PFSK-1 (cell line): ENCODE results near the gene FMN1.

ENCODE experiments used
- FOXP2 ChIP-seq: optimal IDR thresholded peaks from 2 replicates; pipeline ENCODE3; 2011; ENCODE audit warnings: borderline replicate concordance, control low read depth, inconsistent platforms; ENCODE audit not compliant: insufficient read depth; ENCODE audit errors: extremely low read length, extremely low read depth
- POLR2AphosphoS5 ChIP-seq: IDR thresholded peaks from 2 replicates; pipeline ENCODE4 v1.6.1; 2012; ENCODE audit warnings: low read depth, mild to moderate bottlenecking, control low read depth, low read length, moderate library complexity
- SIN3A ChIP-seq: IDR thresholded peaks from 2 replicates; pipeline ENCODE4 v1.6.1; 2012; ENCODE audit warnings: mild to moderate bottlenecking, low read length, moderate library complexity, borderline replicate concordance; ENCODE audit not compliant: insufficient read depth
- TAF1 ChIP-seq: IDR thresholded peaks from 2 replicates; pipeline ENCODE4 v1.6.1; 2012; ENCODE audit warnings: low read length, control low read depth, borderline replicate concordance; ENCODE audit not compliant: insufficient read depth
- TF ChIP-seq, protein P1 (sequence below), 2 experiments: IDR thresholded peaks; 2 replicates each; pipeline versions ENCODE4 v1.6.1 to v1.8.0; 2011 to 2012; ENCODE audit warnings: low read depth in 2 of 2, low read length in 2 of 2, control low read depth in 1 of 2, inconsistent platforms in 1 of 2, mild to moderate bottlenecking in 1 of 2, moderate library complexity in 1 of 2; ENCODE audit not compliant: insufficient read depth in 1 of 2

Gene FMN1

DNA sequence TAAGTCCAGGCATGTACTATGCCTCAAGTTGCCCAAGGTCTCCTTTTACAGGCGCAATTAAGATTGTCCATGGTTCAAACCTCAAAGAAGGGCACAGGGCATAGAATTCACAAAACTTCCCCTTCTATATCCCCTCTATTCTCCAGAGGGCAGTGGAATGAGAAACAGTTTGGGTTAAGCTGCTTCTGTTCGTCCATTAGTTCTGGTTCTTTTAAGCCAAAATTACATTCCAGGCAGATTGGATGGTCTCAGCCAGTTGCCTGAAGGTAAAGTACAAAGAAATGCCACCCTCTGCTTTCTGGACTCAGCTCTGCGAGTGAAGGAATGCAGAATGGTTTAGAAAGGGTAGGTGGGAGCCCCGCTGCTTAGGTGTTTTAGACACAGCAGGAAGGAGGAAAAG is 276.0 kb downstream of the FMN1 start:
- TF ChIP-seq TAF1, result no peak
- TF ChIP-seq FOXP2, result no peak
- no peak for TF ChIP-seq SIN3A
- TF ChIP-seq, protein P1, sequence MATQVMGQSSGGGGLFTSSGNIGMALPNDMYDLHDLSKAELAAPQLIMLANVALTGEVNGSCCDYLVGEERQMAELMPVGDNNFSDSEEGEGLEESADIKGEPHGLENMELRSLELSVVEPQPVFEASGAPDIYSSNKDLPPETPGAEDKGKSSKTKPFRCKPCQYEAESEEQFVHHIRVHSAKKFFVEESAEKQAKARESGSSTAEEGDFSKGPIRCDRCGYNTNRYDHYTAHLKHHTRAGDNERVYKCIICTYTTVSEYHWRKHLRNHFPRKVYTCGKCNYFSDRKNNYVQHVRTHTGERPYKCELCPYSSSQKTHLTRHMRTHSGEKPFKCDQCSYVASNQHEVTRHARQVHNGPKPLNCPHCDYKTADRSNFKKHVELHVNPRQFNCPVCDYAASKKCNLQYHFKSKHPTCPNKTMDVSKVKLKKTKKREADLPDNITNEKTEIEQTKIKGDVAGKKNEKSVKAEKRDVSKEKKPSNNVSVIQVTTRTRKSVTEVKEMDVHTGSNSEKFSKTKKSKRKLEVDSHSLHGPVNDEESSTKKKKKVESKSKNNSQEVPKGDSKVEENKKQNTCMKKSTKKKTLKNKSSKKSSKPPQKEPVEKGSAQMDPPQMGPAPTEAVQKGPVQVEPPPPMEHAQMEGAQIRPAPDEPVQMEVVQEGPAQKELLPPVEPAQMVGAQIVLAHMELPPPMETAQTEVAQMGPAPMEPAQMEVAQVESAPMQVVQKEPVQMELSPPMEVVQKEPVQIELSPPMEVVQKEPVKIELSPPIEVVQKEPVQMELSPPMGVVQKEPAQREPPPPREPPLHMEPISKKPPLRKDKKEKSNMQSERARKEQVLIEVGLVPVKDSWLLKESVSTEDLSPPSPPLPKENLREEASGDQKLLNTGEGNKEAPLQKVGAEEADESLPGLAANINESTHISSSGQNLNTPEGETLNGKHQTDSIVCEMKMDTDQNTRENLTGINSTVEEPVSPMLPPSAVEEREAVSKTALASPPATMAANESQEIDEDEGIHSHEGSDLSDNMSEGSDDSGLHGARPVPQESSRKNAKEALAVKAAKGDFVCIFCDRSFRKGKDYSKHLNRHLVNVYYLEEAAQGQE (IDR thresholded peaks at IDR 0.05; ENCODE audit: insufficient read depth in 1 of 2, low read depth in 2 of 2, low read length in 2 of 2), result no peak
- no peak for TF ChIP-seq POLR2AphosphoS5

DNA sequence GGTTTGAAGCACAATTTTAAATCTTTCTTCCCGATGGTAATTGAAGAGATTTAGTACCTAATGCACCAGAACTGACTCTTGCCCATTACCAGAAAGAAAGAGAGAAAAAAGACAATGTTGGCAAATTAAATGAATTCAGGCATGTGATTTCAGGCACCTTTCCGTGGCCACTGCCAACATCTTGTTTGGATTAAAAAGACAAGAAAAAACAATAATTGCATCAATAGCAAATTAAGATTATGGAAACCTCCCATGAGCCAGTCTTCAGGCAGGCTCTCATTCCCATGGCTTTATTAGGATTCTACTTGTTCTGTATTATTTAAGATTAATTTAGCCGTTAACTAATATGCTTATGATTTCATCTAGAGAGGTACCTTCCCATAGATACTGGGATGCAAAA is 283.7 kb downstream of the FMN1 start:
- TF ChIP-seq, protein P1 (IDR thresholded peaks at IDR 0.05; ENCODE audit: insufficient read depth in 1 of 2, low read depth in 2 of 2, low read length in 2 of 2), result no peak
- TF ChIP-seq TAF1 (no peak), POLR2AphosphoS5 (no peak), FOXP2 (no peak), SIN3A (no peak)

DNA sequence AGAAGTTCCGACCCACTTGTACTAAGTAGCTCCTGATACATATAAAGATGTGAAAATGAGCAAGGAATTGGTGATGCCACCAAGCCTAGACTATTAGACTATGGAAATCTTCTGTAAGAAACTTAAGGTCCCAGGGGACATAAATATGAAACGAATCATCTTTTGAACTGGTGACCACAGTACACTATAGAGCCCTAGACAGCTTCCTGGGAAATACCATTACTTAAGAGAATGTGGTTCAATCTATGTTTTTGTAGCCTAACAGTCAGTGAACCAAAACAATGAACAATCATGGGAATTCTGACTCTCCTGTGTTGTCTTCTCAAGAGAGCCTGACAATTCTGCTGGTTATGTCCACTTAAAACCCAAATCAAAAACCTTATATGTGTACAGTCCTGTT is 285.1 kb downstream of the FMN1 start:
- TF ChIP-seq, protein P1 (IDR thresholded peaks at IDR 0.05; ENCODE audit: insufficient read depth in 1 of 2, low read depth in 2 of 2, low read length in 2 of 2), result no peak
- TF ChIP-seq FOXP2 (no peak), TAF1 (no peak), POLR2AphosphoS5 (no peak), SIN3A (no peak)

DNA sequence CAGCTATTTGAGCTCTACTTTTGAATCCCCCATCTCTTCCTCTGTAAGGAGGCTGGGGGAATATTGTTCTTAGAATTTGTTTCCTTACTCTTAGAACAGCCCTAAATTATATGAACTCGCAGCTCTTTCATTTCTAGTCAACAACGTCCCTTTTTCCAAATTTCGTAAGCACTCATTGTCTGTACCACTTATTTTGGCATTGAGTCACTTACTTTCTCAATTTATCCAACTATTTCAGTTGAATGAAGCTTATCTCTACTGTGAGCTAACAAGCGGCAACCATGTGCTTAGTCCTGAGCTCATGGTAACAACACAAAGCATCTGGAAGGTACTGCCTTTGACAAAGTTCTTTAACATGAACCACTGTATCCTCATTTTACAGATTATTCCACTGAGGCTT is 285.6 kb downstream of the FMN1 start:
- TF ChIP-seq TAF1 (no peak), POLR2AphosphoS5 (no peak), SIN3A (no peak), FOXP2 (no peak)
- TF ChIP-seq, protein P1 (IDR thresholded peaks at IDR 0.05; ENCODE audit: insufficient read depth in 1 of 2, low read depth in 2 of 2, low read length in 2 of 2), result no peak

DNA sequence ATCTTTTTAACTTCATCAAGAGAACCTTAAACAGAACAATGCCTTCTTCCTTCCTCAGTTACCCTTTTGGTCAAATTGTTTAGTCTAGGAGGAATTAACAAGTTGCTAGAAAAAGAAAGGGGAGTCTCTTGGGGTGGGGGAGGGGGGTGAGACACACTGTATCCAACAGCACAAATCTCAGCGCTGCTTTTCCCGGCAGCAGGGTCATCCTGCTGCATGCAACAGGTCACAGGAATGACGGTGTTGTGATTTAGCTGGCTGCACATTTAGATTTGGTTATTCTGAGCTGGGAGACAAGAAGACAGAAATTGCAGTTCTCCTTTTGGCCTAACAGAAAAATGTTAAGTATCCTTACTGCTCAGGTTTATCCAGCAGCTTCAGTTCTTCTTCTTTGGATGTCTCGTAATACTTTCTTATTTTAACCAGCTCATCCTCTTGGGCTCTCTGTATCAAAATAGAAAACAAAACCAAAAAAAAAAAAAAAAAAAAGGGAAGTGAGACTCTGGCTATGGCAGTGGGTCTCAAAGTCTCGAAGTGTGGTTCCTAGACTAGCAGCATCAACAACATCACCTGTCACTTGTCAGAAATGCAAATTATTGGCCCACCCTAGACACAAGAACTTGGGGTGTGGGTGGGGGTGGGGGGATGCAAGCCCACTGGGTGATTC is 286.2 kb downstream of the FMN1 start:
- TF ChIP-seq SIN3A (no peak), POLR2AphosphoS5 (no peak), TAF1 (no peak), FOXP2 (no peak)
- TF ChIP-seq, protein P1 (IDR thresholded peaks at IDR 0.05; ENCODE audit: insufficient read depth in 1 of 2, low read depth in 2 of 2, low read length in 2 of 2), result no peak
